IMR-90 (cell line): ENCODE results near the gene PERM1. TPM values are rescaled to one million over a fixed set of nuclear protein-coding genes. Genes with fewer than 3 reads are reported as not detected.

Source experiments
- ATAC-seq: fragments of 200-7000 bp; cut with Tn5 transposase; 2 replicates; pipeline ENCODE4 v1.9.1; 2020; ENCODE audit warnings: low read depth, mild to moderate bottlenecking, moderate library complexity
- BruUV-seq: library from RNA; stranded (reverse); fragments of 400-500 nt; replicated peaks from 2 replicates; lab custom pipeline; 2021; lab: Mats Ljungman, UMichigan
- CTCF ChIA-PET: fragments of 300-600 bp; formaldehyde crosslinking; extraction: SDS; loops from one replicate; lab custom pipeline; 2021; ENCODE audit warnings: antibody characterized with exemption; lab: Yijun Ruan, JAX
- POLR2A ChIA-PET: fragments of 300-600 bp; sonication (Branson Sonifier 250); formaldehyde crosslinking; loops from one replicate; lab custom pipeline; 2022; ENCODE audit warnings: antibody characterized with exemption; ENCODE audit not compliant: unreplicated experiment; lab: Charles Lee
- DNase-seq: peaks from one replicate; pipeline ENCODE4 v3.0.0; 2013
- H2AFZ ChIP-seq: replicated peaks from 2 replicates; pipeline ENCODE3; 2013; ENCODE audit warnings: low read length, mild to moderate bottlenecking; ENCODE audit not compliant: poor library complexity
- H2AK5ac ChIP-seq: 2 replicates; pipeline ENCODE4 v1.6.1; 2013; ENCODE audit warnings: low read depth, low read length, inconsistent platforms
- H2AK9ac ChIP-seq: replicated peaks from 2 replicates; pipeline ENCODE3; 2013; ENCODE audit warnings: mild to moderate bottlenecking, low read depth, low read length, moderate library complexity; ENCODE audit not compliant: poor library complexity
- H2BK120ac ChIP-seq: 2 replicates; pipeline ENCODE4 v1.6.1; 2013; ENCODE audit warnings: low read depth, low read length, inconsistent platforms
- H2BK15ac ChIP-seq: 3 replicates; pipeline ENCODE4 v1.6.1; 2013; ENCODE audit warnings: low read depth, low read length, inconsistent platforms
- H2BK20ac ChIP-seq: 2 replicates; pipeline ENCODE4 v1.6.1; 2013; ENCODE audit warnings: low read depth, mild to moderate bottlenecking, inconsistent platforms, low read length, moderate library complexity
- H2BK5ac ChIP-seq: 2 replicates; pipeline ENCODE4 v1.6.1; 2013; ENCODE audit warnings: mild to moderate bottlenecking, low read depth, low read length, inconsistent platforms; ENCODE audit not compliant: poor library complexity, severe bottlenecking
- H3K14ac ChIP-seq: replicated peaks from 2 replicates; pipeline ENCODE4 v1.6.1; 2013; ENCODE audit warnings: low read depth, low read length, inconsistent platforms
- H3K18ac ChIP-seq: 2 replicates; pipeline ENCODE4 v1.6.1; 2013; ENCODE audit warnings: low read depth, low read length, control low read depth
- H3K23ac ChIP-seq: 2 replicates; pipeline ENCODE4 v1.6.1; 2013; ENCODE audit warnings: low read depth, low read length, inconsistent platforms
- H3K27ac ChIP-seq: 2 replicates; pipeline ENCODE4 v1.5.1; 2013; ENCODE audit warnings: mild to moderate bottlenecking, control low read depth, low read length; ENCODE audit not compliant: insufficient read depth
- H3K27me3 ChIP-seq: 2 replicates; pipeline ENCODE4 v1.6.1; 2013; ENCODE audit warnings: low read length; ENCODE audit not compliant: control insufficient read depth, insufficient read depth
- H3K36me3 ChIP-seq: 2 replicates; pipeline ENCODE4 v1.6.1; 2013; ENCODE audit warnings: low read length, mixed read lengths; ENCODE audit not compliant: control insufficient read depth, insufficient read depth
- H3K4ac ChIP-seq: 2 replicates; pipeline ENCODE4 v1.6.1; 2013; ENCODE audit warnings: low read depth, low read length, inconsistent platforms
- H3K4me1 ChIP-seq: 2 replicates; pipeline ENCODE4 v1.6.1; 2013; ENCODE audit warnings: low read length, mixed read lengths; ENCODE audit not compliant: control insufficient read depth, insufficient read depth
- H3K4me2 ChIP-seq: 2 replicates; pipeline ENCODE4 v1.6.1; 2013; ENCODE audit warnings: low read depth, mild to moderate bottlenecking, control low read depth, low read length, moderate library complexity
- H3K4me3 ChIP-seq: 2 replicates; pipeline ENCODE4 v1.5.1; 2013; ENCODE audit warnings: low read depth, mild to moderate bottlenecking, control low read depth, low read length, moderate library complexity; ENCODE audit not compliant: insufficient read depth
- H3K56ac ChIP-seq: 2 replicates; pipeline ENCODE4 v1.6.1; 2013; ENCODE audit warnings: low read length, inconsistent platforms; ENCODE audit not compliant: insufficient read depth; ENCODE audit errors: extremely low read depth
- H3K79me1 ChIP-seq, 2 experiments: 2 replicates each; pipeline ENCODE4 v1.6.1; 2013; ENCODE audit warnings: low read length in 2 of 2, inconsistent platforms in 1 of 2, low read depth in 1 of 2
- H3K9ac ChIP-seq: 2 replicates; pipeline ENCODE4 v1.6.1; 2013; ENCODE audit warnings: low read depth, low read length, control low read depth
- H3K9me1 ChIP-seq: 2 replicates; pipeline ENCODE4 v1.6.1; 2013; ENCODE audit warnings: low read length, inconsistent platforms; ENCODE audit not compliant: insufficient read depth
- H3K9me3 ChIP-seq: 2 replicates; pipeline ENCODE4 v1.6.1; 2013; ENCODE audit warnings: low read length; ENCODE audit not compliant: control insufficient read depth, insufficient read depth
- H4K20me1 ChIP-seq: 2 replicates; pipeline ENCODE4 v1.6.1; 2013; ENCODE audit warnings: low read length, inconsistent platforms; ENCODE audit not compliant: insufficient read depth
- H4K5ac ChIP-seq: 2 replicates; pipeline ENCODE4 v1.6.1; 2013; ENCODE audit warnings: mild to moderate bottlenecking, low read depth, low read length, control low read depth
- H4K8ac ChIP-seq, 2 experiments: 2 replicates each; pipeline ENCODE4 v1.6.1; 2013; ENCODE audit warnings: low read depth in 2 of 2, low read length in 2 of 2, control low read depth in 1 of 2, inconsistent platforms in 1 of 2
- H4K91ac ChIP-seq: 2 replicates; pipeline ENCODE4 v1.6.1; 2013; ENCODE audit warnings: low read depth, low read length, inconsistent platforms; ENCODE audit not compliant: insufficient read depth
- BHLHE40 ChIP-seq: fragments of 150-350 bp; IDR thresholded peaks from 2 replicates; pipeline ENCODE4 v1.6.1; 2016; ENCODE audit warnings: mild to moderate bottlenecking, low read depth, low read length
- CEBPB ChIP-seq: IDR thresholded peaks from 2 replicates; pipeline ENCODE4 v1.6.1; 2012; ENCODE audit warnings: low read depth, low read length, improper control_type of control experiment
- CHD1 ChIP-seq: IDR thresholded peaks from 2 replicates; pipeline ENCODE4 v1.6.1; 2012; ENCODE audit warnings: low read depth, low read length, improper control_type of control experiment
- FOS ChIP-seq: fragments of 150-350 bp; IDR thresholded peaks from 2 replicates; pipeline ENCODE4 v1.6.1; 2016; ENCODE audit warnings: low read depth, low read length
- MAFK ChIP-seq: IDR thresholded peaks from 2 replicates; pipeline ENCODE4 v1.6.1; 2012; ENCODE audit warnings: low read depth, low read length, improper control_type of control experiment
- MAZ ChIP-seq: IDR thresholded peaks from 2 replicates; pipeline ENCODE4 v1.6.1; 2012; ENCODE audit warnings: low read depth, mild to moderate bottlenecking, low read length, improper control_type of control experiment, moderate library complexity, borderline replicate concordance
- MXI1 ChIP-seq: IDR thresholded peaks from 2 replicates; pipeline ENCODE4 v1.6.1; 2012; ENCODE audit warnings: low read depth, mild to moderate bottlenecking, low read length, moderate library complexity, borderline replicate concordance
- NFE2L2 ChIP-seq: fragments of 150-350 bp; IDR thresholded peaks from 2 replicates; pipeline ENCODE4 v1.6.1; 2016; ENCODE audit warnings: low read depth, mild to moderate bottlenecking, low read length
- POLR2A ChIP-seq: IDR thresholded peaks from 2 replicates; pipeline ENCODE4 v1.6.1; 2012; ENCODE audit warnings: mild to moderate bottlenecking, low read depth, low read length
- RAD21 ChIP-seq: IDR thresholded peaks from 2 replicates; pipeline ENCODE4 v1.6.1; 2012; ENCODE audit warnings: low read length, improper control_type of control experiment
- RCOR1 ChIP-seq: IDR thresholded peaks from 2 replicates; pipeline ENCODE4 v1.6.1; 2012; ENCODE audit warnings: mild to moderate bottlenecking, low read length, improper control_type of control experiment; ENCODE audit not compliant: insufficient replicate concordance
- RFX5 ChIP-seq: IDR thresholded peaks from 2 replicates; pipeline ENCODE4 v1.8.0; 2012; ENCODE audit warnings: low read depth, mild to moderate bottlenecking, low read length, moderate library complexity
- SMC3 ChIP-seq: fragments of 150-350 bp; IDR thresholded peaks from 2 replicates; pipeline ENCODE4 v1.6.1; 2016; ENCODE audit warnings: low read depth, mild to moderate bottlenecking, antibody characterized with exemption, low read length, moderate library complexity
- WGBS, 2 experiments: methylation state at CpG; one replicate each; pipeline versions ENCODE4 v1.1.5 to v1.1.7; 2013; ENCODE audit warnings: missing lambda C conversion rate in 2 of 2; ENCODE audit not compliant: insufficient read length in 1 of 2; ENCODE audit errors: extremely low coverage in 2 of 2; 5-methylcytosine and 5-hydroxymethylcytosine counted together
- dilution Hi-C: fragments of 300-500 bp; cut with HindIII; formaldehyde crosslinking; loops from one replicate; pipeline ENCODE4 v1.14.3; 2018; ENCODE audit warnings: low sequenced_read_pairs; ENCODE audit not compliant: unreplicated experiment
- in situ Hi-C: fragments of 300-500 bp; cut with MboI; formaldehyde crosslinking; loops from 3 replicates; pipeline ENCODE4 v1.14.3; 2019; ENCODE audit warnings: low sequenced_read_pairs, inconsistent platforms, mixed read lengths
- intact Hi-C: fragments of 100-400 bp; cut with micrococcal nuclease; formaldehyde crosslinking; loops from 2 replicates; pipeline ENCODE4 v1.10.0; 2022
- polyA plus RNA-seq, 3 experiments: library from polyadenylated mRNA; depleted of rRNA; stranded (reverse); fragments of >200 nt; gene quantifications; 2 replicates each; pipeline ENCODE4 v1.2.3, GENCODE V29; 2012; ENCODE audit warnings: low replicate concordance in 1 of 3
- total RNA-seq: library from RNA; depleted of rRNA; stranded (reverse); fragments of >200 nt; gene quantifications from 2 replicates; pipeline ENCODE4 v1.2.3, GENCODE V29; 2012
- TF ChIP-seq, protein P1 (sequence below): fragments of 150-350 bp; IDR thresholded peaks from 2 replicates; pipeline ENCODE4 v1.6.1; 2016; ENCODE audit warnings: low read depth, mild to moderate bottlenecking, low read length, moderate library complexity, borderline replicate concordance
- TF ChIP-seq, protein P2 (sequence below): fragments of 150-350 bp; IDR thresholded peaks from 2 replicates; pipeline ENCODE4 v1.6.1; 2017; ENCODE audit warnings: mild to moderate bottlenecking, antibody characterized with exemption, low read length, low read depth
- TF ChIP-seq, protein P3 (sequence below): conservative IDR thresholded peaks from 2 replicates; pipeline ENCODE4 v1.5.1; 2012; ENCODE audit warnings: mild to moderate bottlenecking, low read depth, low read length, improper control_type of control experiment

The PERM1 gene
- total and polyA plus RNA-seq, 2 of the 4 experiments (the other 2 are of a cell fraction), result not detected

DNA sequence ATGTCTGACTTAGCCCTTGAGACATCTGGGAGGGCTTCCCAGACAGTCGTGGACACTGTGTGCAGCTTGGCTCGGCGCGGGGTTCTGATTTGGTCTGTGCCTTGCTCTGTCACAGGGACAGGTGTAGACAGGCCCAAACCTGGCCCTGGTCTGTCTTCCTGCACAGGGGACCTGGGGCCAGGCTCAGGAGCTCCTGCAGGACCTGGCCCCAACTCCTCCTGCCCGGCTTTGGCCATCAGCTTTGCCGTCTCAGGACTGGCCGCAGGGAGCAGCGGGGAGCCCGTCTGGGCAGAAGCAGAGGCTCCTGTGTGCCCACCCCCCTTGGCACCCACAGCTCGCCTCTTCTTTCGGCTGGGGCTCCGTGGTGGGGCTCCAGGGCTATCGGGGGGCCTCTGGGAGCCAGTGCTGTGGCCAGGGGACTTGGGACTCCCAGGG lies 1.7 kb downstream of the PERM1 start:
- no peaks in the 10 kb centered on the region for H3K36me3 ChIP-seq
- peak overlapping the region; percentile 24 for H2AK9ac ChIP-seq
- H4K91ac ChIP-seq, result no peak overlapping the region
- no peak overlapping the region for H3K18ac ChIP-seq
- H4K5ac ChIP-seq, result no peak overlapping the region
- POLR2A ChIA-PET, result no interaction called here
- no peak overlapping the region for H3K23ac ChIP-seq
- no peaks in the 10 kb centered on the region for H3K79me1 ChIP-seq
- no peak overlapping the region for H3K4ac ChIP-seq
- no peak overlapping the region for H2BK5ac ChIP-seq
- peaks cover 5% of the 10 kb centered on the region; the same call in 1 of the 2 replicates for H3K27me3 ChIP-seq
- H2BK15ac ChIP-seq, result no peak overlapping the region
- DNase-seq, result no peak
- BruUV-seq, result no TSS peak
- H2BK20ac ChIP-seq, result no peak overlapping the region
- H3K4me1 ChIP-seq, result 0 out of 2 replicates have a peak, but pooled peaks cover 2% of the 10 kb centered on the region
- H2AK5ac ChIP-seq, result no peak overlapping the region
- no peak overlapping the region for H3K14ac ChIP-seq
- intact Hi-C loops, result loop anchor here (5.0 kb wide), 1 partner anchor 252 kb away; the partner anchor contains the start of genes B3GALT6 and SDF4
- no peak for ATAC-seq
- no peaks in the 10 kb centered on the region for H3K9me1 ChIP-seq
- TF ChIP-seq RFX5, result no peak
- no peak for TF ChIP-seq NFE2L2
- TF ChIP-seq, protein P1, sequence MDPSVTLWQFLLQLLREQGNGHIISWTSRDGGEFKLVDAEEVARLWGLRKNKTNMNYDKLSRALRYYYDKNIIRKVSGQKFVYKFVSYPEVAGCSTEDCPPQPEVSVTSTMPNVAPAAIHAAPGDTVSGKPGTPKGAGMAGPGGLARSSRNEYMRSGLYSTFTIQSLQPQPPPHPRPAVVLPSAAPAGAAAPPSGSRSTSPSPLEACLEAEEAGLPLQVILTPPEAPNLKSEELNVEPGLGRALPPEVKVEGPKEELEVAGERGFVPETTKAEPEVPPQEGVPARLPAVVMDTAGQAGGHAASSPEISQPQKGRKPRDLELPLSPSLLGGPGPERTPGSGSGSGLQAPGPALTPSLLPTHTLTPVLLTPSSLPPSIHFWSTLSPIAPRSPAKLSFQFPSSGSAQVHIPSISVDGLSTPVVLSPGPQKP, result no peak
- TF ChIP-seq MAZ, result no peak
- TF ChIP-seq SMC3, result no peak
- TF ChIP-seq FOS, result no peak
- TF ChIP-seq MXI1, result no peak
- no peak for TF ChIP-seq CEBPB
- no peak for TF ChIP-seq RCOR1
- no peak for TF ChIP-seq MAFK
- TF ChIP-seq, protein P2, sequence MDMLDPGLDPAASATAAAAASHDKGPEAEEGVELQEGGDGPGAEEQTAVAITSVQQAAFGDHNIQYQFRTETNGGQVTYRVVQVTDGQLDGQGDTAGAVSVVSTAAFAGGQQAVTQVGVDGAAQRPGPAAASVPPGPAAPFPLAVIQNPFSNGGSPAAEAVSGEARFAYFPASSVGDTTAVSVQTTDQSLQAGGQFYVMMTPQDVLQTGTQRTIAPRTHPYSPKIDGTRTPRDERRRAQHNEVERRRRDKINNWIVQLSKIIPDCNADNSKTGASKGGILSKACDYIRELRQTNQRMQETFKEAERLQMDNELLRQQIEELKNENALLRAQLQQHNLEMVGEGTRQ, result no peak
- TF ChIP-seq BHLHE40, result no peak
- no peak for TF ChIP-seq POLR2A
- TF ChIP-seq, protein P3, sequence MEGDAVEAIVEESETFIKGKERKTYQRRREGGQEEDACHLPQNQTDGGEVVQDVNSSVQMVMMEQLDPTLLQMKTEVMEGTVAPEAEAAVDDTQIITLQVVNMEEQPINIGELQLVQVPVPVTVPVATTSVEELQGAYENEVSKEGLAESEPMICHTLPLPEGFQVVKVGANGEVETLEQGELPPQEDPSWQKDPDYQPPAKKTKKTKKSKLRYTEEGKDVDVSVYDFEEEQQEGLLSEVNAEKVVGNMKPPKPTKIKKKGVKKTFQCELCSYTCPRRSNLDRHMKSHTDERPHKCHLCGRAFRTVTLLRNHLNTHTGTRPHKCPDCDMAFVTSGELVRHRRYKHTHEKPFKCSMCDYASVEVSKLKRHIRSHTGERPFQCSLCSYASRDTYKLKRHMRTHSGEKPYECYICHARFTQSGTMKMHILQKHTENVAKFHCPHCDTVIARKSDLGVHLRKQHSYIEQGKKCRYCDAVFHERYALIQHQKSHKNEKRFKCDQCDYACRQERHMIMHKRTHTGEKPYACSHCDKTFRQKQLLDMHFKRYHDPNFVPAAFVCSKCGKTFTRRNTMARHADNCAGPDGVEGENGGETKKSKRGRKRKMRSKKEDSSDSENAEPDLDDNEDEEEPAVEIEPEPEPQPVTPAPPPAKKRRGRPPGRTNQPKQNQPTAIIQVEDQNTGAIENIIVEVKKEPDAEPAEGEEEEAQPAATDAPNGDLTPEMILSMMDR, result no peak
- TF ChIP-seq CHD1, result no peak
- no peak for TF ChIP-seq RAD21
- dilution Hi-C loops, result no loop called here
- H2BK120ac ChIP-seq, result no peak overlapping the region
- H3K4me2 ChIP-seq, result no peak overlapping the region
- no peak overlapping the region for H3K4me3 ChIP-seq
- in situ Hi-C loops, result no loop called here
- H4K8ac ChIP-seq, result no peak overlapping the region
- H3K56ac ChIP-seq, result no peak overlapping the region
- WGBS, 2 experiments, result 70% methylated on average over 9 of the region's 13 CpGs; no CpG with 5 or more reads in 1 of the 2 experiments
- CTCF ChIA-PET, result interaction anchor here (1.2 kb wide), 1 partner anchor 84 kb away, joined by 3 read pairs; no protein-coding TSS in a partner anchor
- no peak overlapping the region for H2AFZ ChIP-seq
- H3K9ac ChIP-seq, result no peak overlapping the region
- no peak overlapping the region for H3K27ac ChIP-seq
- H4K20me1 ChIP-seq, result no peaks in the 10 kb centered on the region; the same call in 1 of the 2 replicates
- H3K9me3 ChIP-seq, result no peaks in the 10 kb centered on the region
